ENCODE data around the gene MRTFA.

GRCh38 chr22:40417041-40417440 is 219.5 kb downstream of the MRTFA start:
- no peak for TF ChIP-seq CTCF (conservative IDR thresholded peaks at IDR 0.05)
- TF ChIP-seq EZH2 (IDR thresholded peaks at IDR 0.05; ENCODE audit: low read depth): no peak

All from PC-9 (cell line).